Amniotic stem cell (primary cell): Measurements from ENCODE around the gene ABL2.
A peak's percentile ranks its signal among the peaks of the same experiment; 100 is the strongest.
"Not testable (repeated sequence)": the region's sequence is repeated elsewhere in the genome, so short reads cannot be mapped to it uniquely, and the experiment has no call there.

Experiments
- DNase-seq: peaks from one replicate; lab custom pipeline; 2025; lab: John Stamatoyannopoulos, UW

ABL2 gene

GRCh38 chr1:179229214-179230140 is at the start of gene ABL2:
TSS of gene ABL2 (minus strand) at chr1:179229677. CDS start at chr1:179229397, 280 bp downstream.
- peak; percentile 7 for DNase-seq

GRCh38 chr1:179278920-179279319 is 49.4 kb upstream of the ABL2 start:
- DNase-seq: no peak

- DNase-seq: not testable (repeated sequence)
These were observed 44.9 kb upstream of the ABL2 start for GRCh38 chr1:179274424-179274823.

- no peak for DNase-seq
These were observed 39.6 kb upstream of the ABL2 start for GRCh38 chr1:179269071-179269470.

GRCh38 chr1:179264507-179264906 is 35.0 kb upstream of the ABL2 start:
- no peak for DNase-seq

GRCh38 chr1:179263121-179263520 is 33.6 kb upstream of the ABL2 start:
- no peak for DNase-seq

GRCh38 chr1:179262183-179262582 is 32.7 kb upstream of the ABL2 start:
- DNase-seq: no peak

GRCh38 chr1:179253286-179253972 is 24.0 kb upstream of the ABL2 start:
- no peak for DNase-seq

- DNase-seq: no peak
These were observed 23.1 kb upstream of the ABL2 start for GRCh38 chr1:179252606-179253005.

- peak; percentile 9 for DNase-seq
These were observed 22.2 kb upstream of the ABL2 start for GRCh38 chr1:179251675-179252074.

GRCh38 chr1:179247923-179248322 is 18.4 kb upstream of the ABL2 start:
- DNase-seq: no peak

GRCh38 chr1:179245426-179245825 is 15.9 kb upstream of the ABL2 start:
- not testable (repeated sequence) for DNase-seq

GRCh38 chr1:179241530-179242097 is 12.1 kb upstream of the ABL2 start:
- DNase-seq: no peak

GRCh38 chr1:179237222-179237621 is 7.7 kb upstream of the ABL2 start:
- no peak for DNase-seq

- DNase-seq: no peak
These were observed 5.4 kb upstream of the ABL2 start for GRCh38 chr1:179234863-179235262.

- DNase-seq: no peak
These were observed 2.4 kb upstream of the ABL2 start for GRCh38 chr1:179231923-179232322.

GRCh38 chr1:179230721-179231120 is 1.2 kb upstream of the ABL2 start:
- DNase-seq: no peak

- no peak for DNase-seq
These were observed 774 bp upstream of the ABL2 start for GRCh38 chr1:179230251-179230650.

GRCh38 chr1:179228783-179229213 is 679 bp downstream of the ABL2 start:
- no peak for DNase-seq

GRCh38 chr1:179226738-179227137 is 2.7 kb downstream of the ABL2 start:
- no peak for DNase-seq

GRCh38 chr1:179224466-179224865 is 5.0 kb downstream of the ABL2 start:
- not testable (repeated sequence) for DNase-seq

GRCh38 chr1:179221121-179221520 is 8.4 kb downstream of the ABL2 start:
- not testable (repeated sequence) for DNase-seq
